GM12892 (cell line): ENCODE data around the gene PHF20.

Experiments used
- POLR2AphosphoS5 ChIP-seq: IDR thresholded peaks from 2 replicates; pipeline ENCODE4 v1.6.1; 2011; ENCODE audit warnings: low read depth, low read length, control low read depth
- TAF1 ChIP-seq: IDR thresholded peaks from 2 replicates; pipeline ENCODE4 v1.6.1; 2011; ENCODE audit warnings: low read depth, mild to moderate bottlenecking, control low read depth, low read length, borderline replicate concordance

- no peak for TF ChIP-seq POLR2AphosphoS5
- no peak for TF ChIP-seq TAF1
These were observed 210.2 kb downstream of the PHF20 start for GRCh38 chr20:35981969-35982368.
